ENCODE measurements around the gene CYP4F2.

- TF ChIP-seq NFYB (IDR thresholded peaks at IDR 0.05; ENCODE audit: insufficient read depth, low read depth, low read length), result no peak
- TF ChIP-seq, protein P1, sequence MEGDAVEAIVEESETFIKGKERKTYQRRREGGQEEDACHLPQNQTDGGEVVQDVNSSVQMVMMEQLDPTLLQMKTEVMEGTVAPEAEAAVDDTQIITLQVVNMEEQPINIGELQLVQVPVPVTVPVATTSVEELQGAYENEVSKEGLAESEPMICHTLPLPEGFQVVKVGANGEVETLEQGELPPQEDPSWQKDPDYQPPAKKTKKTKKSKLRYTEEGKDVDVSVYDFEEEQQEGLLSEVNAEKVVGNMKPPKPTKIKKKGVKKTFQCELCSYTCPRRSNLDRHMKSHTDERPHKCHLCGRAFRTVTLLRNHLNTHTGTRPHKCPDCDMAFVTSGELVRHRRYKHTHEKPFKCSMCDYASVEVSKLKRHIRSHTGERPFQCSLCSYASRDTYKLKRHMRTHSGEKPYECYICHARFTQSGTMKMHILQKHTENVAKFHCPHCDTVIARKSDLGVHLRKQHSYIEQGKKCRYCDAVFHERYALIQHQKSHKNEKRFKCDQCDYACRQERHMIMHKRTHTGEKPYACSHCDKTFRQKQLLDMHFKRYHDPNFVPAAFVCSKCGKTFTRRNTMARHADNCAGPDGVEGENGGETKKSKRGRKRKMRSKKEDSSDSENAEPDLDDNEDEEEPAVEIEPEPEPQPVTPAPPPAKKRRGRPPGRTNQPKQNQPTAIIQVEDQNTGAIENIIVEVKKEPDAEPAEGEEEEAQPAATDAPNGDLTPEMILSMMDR (IDR thresholded peaks at IDR 0.05 in 2 of 3, conservative IDR thresholded peaks at IDR 0.05 in 1 of 3; ENCODE audit: control insufficient read depth in 2 of 3, extremely low read depth in 1 of 3, insufficient read depth in 1 of 3, low read depth in 3 of 3, low read length in 3 of 3), result no peak
- TF ChIP-seq RCOR1 (conservative IDR thresholded peaks at IDR 0.05; ENCODE audit: low read depth, low read length), result no peak
- TF ChIP-seq POLR2A (IDR thresholded peaks at IDR 0.05; ENCODE audit: low read depth, low read length), result no peak
- TF ChIP-seq, protein P2, sequence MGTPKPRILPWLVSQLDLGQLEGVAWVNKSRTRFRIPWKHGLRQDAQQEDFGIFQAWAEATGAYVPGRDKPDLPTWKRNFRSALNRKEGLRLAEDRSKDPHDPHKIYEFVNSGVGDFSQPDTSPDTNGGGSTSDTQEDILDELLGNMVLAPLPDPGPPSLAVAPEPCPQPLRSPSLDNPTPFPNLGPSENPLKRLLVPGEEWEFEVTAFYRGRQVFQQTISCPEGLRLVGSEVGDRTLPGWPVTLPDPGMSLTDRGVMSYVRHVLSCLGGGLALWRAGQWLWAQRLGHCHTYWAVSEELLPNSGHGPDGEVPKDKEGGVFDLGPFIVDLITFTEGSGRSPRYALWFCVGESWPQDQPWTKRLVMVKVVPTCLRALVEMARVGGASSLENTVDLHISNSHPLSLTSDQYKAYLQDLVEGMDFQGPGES (IDR thresholded peaks at IDR 0.05), result no peak
- no peak for TF ChIP-seq USF1 (IDR thresholded peaks at IDR 0.05; ENCODE audit: borderline replicate concordance, extremely low read length, insufficient read depth, low read depth, low read length)
- TF ChIP-seq CBX5 (IDR thresholded peaks at IDR 0.05; ENCODE audit: low read depth), result no peak
These were observed 60.6 kb downstream of the CYP4F2 start for GRCh38 chr19:15837221-15837731.

All from GM12878 (cell line).